Endometrial microvascular endothelial cells (primary cell): ENCODE data around the gene RIC8B. TPM values are rescaled to one million over a fixed set of nuclear protein-coding genes. Genes with fewer than 3 reads are reported as not detected.
"Not testable (repeated sequence)": the region's sequence is repeated elsewhere in the genome, so short reads cannot be mapped to it uniquely, and the experiment has no call there.

Experiments used
- in situ Hi-C: cut with HindIII; loops from 2 replicates; pipeline ENCODE4 v1.10.0; 2017; ENCODE audit warnings: low sequenced_read_pairs, low pct_unique_long_range_greater_than_20kb; ENCODE audit errors: inconsistent ontology term
- total RNA-seq: library from RNA; depleted of rRNA; stranded (reverse); fragments of >200 nt; gene quantifications from one replicate; pipeline ENCODE4 v1.2.3, GENCODE V29; 2015; ENCODE audit errors: inconsistent ontology term

Gene RIC8B
- 8.4 TPM for total RNA-seq

- in situ Hi-C loops = no loop called here
Observed at GRCh38 chr12:106774005-106774807, at the start of gene RIC8B. Gene RIC8B, plus strand, starts transcription at chr12:106774682. Its CDS starts 64 bp downstream, at chr12:106774746.

- in situ Hi-C loops = no loop called here
Observed at GRCh38 chr12:106724934-106725333, 49.5 kb upstream of the RIC8B start.

- in situ Hi-C loops = not testable (repeated sequence)
Observed at GRCh38 chr12:106726603-106727202, 47.8 kb upstream of the RIC8B start.

GRCh38 chr12:106729611-106730010 is 44.9 kb upstream of the RIC8B start:
- in situ Hi-C loops = no loop called here

DNA sequence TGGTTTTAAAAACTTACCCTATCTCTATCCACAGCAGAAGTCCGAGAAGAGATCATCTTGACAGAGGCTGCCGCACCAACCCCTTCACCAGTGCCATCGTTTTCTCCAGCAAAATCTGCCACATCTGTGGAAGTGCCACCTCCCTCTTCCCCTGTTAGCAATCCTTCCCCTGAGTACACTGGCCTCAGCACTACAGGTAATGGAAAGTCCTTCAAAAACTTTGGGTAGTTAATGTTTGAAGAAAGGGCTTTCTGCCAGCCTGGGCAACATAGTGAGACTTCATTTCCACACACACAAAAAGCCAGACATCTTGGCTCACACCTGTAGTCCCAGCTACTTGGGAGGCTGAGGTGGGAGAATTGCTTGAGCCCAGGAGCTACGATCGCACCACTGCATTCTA is 41.6 kb upstream of the RIC8B start:
- in situ Hi-C loops = no loop called here

DNA sequence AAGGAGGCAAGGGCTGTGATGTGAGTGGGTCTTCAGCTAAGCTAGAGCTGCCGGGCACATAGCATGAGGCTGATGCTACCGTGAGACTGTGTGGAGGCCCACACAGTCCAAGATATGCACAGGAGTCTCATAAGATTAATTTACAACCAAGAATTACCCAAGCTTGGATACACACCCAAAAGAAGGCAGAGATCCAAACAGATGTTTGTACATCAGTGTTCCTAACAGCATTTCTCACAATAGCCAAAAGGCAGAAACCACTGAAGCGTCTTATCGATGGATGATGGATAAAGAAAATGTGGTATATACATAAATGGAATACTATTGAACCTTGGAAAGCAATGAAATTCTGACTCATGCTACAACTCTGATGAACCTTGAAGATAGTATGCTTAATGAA is 40.8 kb upstream of the RIC8B start:
- in situ Hi-C loops = no loop called here

DNA sequence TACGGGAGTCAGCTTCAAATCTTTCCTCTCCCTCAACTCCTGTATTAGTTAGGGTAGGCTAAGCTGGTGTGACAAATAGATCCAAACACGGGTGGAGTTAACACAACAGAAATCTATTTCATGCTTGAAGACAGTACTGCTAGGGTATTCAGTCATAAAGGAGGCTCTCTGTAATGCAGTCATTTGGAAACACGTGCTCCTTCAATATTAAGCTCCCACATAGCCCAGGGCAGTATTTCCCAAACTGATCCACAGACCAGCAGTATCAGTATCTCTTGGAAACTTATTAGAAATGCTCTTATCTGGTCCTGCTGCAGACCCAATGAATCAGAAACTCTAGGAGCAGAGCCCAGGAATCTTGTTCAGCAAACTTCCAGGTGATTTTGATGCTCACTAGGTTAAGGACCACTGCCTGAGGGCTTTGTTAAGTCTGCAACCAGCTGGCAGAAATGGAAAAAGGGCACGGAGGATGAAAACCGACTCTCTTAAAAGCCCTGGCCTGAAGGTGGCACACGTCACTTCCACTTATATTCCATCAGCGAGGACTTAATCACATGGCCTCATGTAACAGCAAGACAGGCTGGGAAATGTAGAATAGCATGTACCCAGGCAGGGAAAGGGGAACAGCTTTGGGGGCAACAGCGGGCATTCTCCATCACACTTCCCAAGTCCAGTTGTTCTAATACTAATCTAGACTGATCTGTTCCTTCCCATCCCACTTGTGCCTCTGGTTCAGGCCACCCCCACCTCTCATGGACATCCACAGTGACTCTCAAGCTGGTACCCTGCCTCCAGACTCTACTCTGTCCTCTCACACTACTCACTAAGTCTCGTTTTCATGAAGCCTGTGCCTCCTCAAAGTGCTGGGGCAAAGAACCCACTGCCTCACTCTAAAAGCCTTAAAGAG is 38.2 kb upstream of the RIC8B start:
- in situ Hi-C loops = no loop called here

DNA sequence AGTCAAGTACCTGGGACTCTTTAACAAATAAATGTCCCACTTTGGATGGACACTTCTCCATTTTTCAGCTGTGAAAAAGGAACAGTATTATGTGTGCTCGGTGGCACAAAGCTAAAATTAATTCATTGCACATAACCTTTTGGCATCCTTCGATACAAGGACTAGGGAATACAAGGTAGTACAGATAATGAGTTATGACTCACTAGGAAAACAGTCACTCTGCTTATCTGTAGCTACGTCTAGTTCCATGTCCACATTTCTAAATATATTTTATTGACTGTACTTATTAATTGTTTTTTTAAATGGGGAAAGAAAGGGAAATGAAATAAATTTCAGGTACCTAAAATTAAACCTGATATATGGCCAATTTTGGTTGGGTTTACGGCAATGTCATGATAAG is 35.2 kb upstream of the RIC8B start:
- in situ Hi-C loops = no loop called here

- in situ Hi-C loops = no loop called here
Observed at GRCh38 chr12:106739815-106740530, 34.5 kb upstream of the RIC8B start.

DNA sequence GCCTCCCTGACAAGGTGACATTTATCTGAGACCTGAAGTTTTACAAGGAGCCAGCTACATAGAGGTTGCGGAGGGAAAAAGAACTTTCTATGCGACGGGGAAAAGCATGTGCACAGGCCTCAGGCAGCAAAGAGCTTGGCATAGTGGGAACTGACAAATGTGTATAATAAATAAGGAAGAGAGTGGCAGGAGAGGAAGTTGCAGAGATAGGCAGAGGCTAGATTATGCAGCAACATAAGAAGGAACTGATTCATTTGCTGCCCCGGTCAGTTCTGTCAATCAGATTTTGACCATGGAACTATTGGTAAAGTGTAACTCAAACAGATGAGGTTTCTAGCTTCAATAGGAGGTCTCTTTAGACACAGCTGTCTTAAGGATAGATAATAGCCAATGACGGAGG is 33.7 kb upstream of the RIC8B start:
- in situ Hi-C loops = no loop called here

DNA sequence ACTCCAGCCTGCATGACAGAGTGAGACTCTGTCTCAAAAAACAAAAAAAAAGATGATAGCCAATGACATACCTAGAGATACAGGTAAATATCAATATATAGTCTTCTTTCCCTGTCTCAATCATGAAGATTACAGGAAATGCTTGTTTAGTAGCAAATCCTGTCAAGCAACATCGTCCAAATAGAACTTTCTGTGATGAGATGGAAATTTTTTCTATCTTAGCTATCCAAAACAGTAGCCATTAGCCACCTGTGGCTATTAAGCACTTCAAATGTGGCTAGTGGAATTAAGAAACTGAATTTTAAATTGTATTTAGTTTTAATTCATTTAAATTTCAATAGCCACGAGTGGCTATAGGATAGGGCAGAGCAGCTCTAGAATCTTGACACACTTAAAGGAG is 33.2 kb upstream of the RIC8B start:
- in situ Hi-C loops = no loop called here

GRCh38 chr12:106743270-106743988 is 31.1 kb upstream of the RIC8B start:
- in situ Hi-C loops = no loop called here

- in situ Hi-C loops = no loop called here
Observed at GRCh38 chr12:106744600-106744999, 29.9 kb upstream of the RIC8B start.

DNA sequence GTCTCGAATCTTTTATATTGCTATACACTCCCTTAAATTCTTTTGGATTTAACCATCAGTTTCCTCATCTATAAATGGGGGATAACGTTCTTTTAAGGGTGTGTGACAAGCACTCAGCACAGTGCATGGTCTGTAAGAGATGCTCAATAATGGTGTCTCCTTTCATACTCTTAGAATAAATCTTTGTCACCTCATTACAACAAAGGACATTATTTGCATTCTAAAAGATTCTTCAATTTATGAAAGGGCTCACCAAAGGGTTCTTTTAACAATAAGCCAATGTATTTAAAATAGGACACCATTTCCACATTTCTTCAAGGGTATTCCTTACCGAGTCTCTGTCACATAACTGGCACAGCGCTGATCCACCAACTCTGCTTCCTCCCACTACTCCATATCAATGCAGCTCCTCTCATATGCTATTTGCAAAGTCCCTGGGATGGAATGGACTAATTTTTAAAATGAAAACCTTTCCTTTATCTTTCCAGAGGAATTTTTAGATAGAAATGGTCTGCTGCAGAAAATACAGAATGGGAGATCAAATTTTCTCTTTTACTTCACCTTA is 29.2 kb upstream of the RIC8B start:
- in situ Hi-C loops = no loop called here

DNA sequence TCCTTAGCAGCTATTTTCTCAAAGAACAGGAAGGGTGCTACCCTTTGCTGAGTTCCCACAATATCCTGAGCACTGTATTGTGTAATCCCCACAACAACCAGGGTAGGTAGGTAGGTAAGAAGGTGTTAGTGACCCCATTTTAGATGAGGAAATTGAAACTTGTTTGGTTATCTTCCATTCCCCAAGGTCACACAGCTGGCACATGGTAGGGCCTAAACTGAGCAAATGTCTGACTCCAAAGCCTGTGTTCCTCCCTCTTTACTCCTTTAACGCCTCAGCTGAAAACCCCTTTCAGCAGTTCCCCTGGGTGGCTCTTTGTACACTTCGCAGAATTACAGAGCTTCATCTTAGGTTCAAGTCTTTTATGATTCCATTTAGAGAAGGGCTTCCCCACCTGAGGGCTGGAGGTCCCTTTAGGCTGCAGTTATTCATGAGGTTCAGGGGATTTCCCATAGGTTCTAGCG is 26.5 kb upstream of the RIC8B start:
- in situ Hi-C loops = no loop called here

DNA sequence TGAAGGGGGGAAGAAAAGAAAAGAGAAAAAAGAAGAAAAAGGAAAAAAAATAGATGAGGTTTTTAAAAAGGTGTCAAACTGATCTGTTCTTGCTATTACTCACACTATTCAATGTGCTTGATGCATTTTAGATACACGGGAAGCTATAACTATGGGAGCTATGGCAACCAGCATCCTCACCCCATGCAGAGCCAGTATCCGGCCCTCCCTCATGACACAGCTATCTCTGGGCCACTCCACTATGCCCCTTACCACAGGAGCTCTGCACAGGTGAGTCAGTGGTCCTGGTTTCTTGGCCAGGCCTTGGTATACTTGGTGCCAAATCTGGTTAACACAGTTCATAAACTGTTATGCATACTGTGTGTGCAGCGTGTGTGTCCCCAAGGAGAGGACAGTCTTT is 24.0 kb upstream of the RIC8B start:
- in situ Hi-C loops = no loop called here

DNA sequence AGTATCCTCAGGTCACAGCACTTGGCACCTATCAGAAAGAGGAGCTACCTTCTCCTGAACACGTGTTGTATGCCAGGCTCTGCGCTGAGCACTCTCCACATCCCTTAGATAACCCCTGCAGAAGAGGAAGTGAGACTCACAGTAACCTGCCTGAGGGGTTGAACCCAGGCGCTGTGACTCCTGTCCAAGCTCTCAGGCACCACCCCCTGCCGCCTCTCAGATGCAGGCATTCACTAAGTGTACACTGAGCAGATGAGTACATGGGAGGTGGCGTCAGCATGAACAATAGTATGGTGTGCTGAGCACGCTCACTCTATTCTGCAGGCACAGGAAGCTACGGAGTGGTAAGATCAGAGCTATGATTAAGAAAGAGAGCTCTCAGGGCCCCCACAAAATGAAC is 21.0 kb upstream of the RIC8B start:
- in situ Hi-C loops = no loop called here

DNA sequence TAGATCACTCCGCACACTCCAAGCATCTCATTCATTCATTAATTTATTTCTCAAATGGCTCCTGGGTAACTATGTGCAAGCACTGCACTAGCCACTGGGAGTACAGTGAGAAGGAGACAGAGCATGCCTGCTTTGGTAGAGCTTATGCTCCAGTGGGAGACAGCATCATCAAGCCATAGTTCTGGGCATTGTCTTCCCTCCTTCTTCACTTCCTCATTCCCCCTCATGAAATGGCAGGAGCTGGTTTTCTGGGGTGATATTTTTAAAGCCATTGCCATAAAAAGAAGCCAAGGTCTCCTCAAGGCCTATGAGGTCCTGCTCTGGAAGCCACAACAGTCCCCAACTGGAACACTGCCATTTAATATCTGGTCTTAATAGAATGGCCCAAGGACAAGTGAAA is 20.2 kb upstream of the RIC8B start:
- in situ Hi-C loops = no loop called here
